T-helper 9 cell (primary cell): ENCODE data around the gene CCT6B.
"Not testable (repeated sequence)": the region's sequence is repeated elsewhere in the genome, so short reads cannot be mapped to it uniquely, and the experiment has no call there.

Experiments used
- DNase-seq: peaks from one replicate; pipeline ENCODE4 v3.0.0-alpha.2; 2020

The CCT6B gene

DNA sequence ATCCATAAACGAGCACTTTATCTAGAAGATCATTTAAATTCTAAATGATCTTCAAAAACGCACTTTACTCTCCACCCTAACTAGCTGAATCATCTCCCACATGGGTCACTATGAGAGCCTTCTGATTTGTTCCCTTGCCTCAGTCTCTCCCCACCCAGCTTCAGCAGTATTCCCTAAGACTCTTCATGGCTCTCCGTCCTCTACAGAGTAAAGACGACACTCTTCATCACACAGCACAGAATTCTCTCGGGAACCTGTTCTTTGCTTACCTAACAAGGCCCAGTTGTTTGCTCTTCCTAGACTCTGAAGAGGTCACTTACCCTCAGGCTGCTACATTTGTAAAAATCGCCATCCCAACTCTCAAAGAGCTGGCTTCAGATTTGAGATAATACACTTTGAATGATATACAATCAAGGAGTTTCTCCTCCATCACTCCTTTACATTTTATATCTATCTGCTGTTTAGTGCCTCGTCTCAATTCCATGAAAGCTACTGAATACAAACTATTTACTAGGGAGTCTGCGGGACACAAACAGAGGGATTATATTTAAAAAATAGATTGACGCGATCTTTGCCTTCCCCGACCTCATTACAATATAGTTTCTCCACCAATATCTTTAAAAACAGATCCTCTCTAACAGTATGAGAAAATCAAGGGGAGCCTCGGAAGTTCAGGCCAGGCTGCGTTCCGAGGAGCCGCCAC is 18.5 kb upstream of the CCT6B start:
- no peak for DNase-seq

DNA sequence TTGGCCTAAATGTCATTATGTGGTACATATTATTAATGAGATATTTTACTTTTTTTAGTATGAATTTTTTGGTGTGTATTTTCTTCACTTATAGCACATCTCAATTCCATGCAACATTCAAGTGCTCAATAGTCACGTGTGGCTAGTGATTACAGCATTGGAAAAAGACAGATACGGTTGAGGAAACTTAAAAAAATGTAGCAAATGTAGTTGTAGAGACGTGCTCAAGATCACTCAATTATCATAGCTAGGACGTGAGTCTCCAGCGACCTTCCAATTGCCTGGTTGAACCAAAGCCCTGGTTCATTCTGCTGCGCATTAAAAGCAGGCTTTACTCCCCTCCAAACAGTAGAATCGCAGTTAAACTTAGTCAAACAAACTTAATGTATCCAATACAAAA is 17.9 kb upstream of the CCT6B start:
- no peak for DNase-seq

DNA sequence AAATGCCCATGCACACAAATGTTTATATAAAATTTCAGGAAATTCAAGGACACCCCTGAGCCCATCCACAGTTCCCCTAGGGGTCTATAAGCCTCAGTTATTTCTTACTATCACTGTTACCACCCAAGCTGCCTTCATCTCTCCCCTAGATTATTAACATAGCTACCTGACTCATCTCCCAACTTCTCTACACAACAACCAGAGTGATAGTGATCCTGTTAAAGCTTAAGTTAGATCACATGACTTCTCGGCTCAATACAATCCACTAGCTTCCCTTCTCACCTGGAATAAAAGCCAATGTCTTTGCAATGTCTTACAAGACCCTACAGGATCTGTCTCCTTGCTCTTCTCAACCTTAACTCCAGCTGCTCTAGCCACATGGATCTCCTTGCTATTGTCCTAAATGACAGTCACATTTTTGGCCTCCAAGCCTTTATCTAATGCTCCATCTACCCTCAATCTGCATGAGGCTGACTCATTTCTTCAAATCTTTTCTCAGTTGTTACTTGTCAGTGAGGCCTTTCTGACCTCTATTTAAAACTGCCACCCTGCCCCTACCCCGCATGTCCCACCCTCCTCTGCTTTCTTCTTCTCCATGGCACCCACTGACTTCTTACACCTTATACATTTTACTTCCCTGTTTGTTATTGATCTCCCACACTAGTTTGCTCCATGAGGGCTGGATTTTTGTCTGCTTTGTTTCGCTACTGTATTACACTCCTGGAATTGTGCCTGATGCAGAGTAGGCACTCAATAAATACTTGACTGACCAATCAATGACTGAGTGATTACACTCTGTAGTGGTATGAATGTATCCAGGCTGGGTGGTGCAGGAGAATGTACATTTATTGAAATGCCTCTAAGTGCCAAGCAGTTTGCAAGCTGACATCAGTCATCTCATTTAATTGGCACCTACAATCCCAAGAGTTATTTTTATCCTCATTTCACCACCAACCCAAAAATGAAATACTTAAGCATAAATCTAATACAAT is 13.8 kb upstream of the CCT6B start:
- DNase-seq: no peak

DNA sequence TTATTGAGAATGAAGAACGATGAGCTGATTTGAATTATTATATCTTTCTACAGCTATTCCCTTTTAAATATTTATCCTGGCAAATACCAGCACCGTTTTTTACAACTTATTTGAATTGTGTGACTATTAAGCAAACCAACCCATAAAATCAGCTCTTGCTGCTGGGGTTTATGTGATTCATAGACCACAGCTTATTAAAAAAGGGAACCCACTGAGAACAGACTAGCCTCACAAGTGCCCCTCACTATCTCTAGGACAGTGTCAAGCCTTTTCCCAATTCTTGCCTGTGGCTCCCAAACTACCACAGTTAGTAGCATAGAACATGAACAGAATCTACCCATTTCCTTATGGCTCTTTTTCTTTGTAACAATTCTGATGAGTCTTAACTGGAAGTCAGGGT is 12.9 kb upstream of the CCT6B start:
- no peak for DNase-seq

DNA sequence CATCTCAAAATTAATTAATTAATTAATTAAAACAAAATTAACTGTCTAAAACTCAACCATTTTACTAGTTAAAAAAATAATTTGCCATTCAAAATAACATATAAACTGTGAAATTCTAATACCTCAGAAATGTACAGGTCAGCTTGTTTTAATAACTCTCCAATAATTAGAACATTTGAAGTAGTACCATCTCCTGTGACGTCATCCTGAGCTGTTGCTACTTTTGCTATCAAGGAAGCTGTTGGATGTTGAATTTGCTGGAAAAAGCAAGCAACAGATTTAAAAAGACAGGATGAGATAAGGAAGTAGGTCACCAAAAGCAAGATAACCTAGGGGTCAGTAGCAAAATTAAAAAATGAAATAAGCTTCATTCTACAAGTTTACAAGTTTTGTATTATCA is 2.8 kb downstream of the CCT6B start:
- DNase-seq: no peak

DNA sequence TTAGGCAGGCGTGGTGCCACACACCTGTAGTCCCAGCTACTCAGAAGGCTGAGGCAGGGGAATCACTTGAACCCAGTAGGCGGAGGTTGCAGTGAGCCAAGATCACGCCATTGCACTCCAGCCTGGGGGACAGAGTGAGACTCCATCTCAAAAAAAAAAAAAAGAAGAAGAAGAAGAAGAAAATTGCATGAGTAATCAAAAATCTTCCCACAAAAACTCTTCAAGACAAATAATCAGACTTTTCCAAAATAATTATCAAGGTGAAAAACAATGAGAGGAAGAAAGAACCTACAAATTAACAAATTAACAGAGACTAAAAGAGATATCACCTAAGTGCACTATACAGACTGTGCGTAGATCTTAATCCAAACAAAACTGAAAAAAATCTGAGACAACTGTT is 10.5 kb downstream of the CCT6B start:
- not testable (repeated sequence) for DNase-seq

DNA sequence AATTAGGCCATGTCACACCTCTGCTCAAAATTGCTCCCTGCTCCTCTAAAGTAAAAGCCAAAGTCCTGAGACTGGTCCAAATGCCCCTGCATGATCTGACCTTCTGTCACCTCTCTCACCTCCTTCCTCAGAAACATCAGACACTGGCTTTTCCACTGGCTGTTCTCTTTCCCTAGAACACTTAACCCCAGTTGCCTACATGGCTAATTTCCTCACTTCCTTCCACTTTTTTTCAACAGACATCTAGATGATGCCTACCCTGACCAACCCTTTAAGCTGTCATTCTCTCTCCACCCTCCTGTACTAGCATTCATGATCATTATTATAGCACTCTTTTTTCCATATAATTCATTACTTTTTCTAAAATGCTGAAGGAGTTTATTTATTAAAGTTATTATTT is 31.0 kb downstream of the CCT6B start:
- no peak for DNase-seq

DNA sequence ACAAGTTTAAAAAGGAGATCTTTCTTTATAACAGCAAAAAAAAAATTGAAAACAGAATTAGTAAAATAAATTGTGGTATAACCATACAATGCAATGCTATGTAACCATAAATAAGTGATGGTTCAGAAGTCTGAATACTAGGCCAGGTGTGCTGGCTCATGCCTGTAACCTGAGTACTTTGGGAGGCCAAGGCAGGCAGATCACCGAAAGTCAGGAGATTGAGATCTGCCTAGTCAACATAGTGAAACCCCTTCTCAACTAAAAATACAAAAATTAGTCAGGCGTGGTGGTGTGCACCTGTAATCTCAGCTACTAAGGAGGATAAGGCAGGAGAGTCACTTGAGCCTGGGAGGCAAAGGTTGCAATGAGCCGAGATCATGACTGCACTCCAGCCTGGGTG is 34.6 kb downstream of the CCT6B start:
- no peak for DNase-seq

DNA sequence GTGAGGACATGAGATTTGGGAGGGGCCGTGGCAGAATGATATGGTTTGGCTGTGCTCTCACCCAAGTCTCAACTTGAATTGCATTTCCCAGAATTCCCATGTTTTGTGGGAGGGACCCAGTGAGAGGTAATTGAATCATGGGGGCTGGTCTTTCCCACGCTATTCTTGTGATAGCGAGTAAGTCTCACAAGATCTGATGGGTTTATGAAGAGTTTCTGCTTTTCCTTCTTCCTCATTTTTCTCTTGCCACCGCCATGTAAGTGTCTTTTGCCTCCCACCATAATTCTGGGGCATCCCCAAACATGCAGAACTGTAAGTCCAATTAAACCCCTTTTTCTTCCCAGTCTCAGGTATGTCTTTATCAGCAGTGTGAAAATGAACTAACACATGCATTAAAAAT is 40.6 kb downstream of the CCT6B start:
- DNase-seq: no peak

DNA sequence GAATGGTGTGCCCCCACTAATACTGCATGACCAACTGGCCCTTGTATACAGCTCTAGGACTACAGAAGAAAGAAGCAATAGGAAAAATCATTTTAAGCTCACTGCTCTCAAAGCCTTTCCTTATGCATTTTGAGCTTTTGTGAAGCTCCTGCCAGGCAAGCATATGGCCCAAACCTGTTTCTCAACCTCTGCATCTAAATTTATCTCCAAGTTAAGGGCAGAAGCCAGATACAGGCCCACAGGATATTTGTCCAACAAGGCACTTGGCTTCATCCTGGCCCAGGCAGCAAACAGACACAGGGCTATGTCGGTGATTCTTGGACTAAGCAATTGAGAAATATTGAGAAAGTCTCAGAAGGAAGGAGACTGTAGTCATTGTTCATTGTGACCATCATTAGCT is 43.9 kb downstream of the CCT6B start:
- DNase-seq: no peak

DNA sequence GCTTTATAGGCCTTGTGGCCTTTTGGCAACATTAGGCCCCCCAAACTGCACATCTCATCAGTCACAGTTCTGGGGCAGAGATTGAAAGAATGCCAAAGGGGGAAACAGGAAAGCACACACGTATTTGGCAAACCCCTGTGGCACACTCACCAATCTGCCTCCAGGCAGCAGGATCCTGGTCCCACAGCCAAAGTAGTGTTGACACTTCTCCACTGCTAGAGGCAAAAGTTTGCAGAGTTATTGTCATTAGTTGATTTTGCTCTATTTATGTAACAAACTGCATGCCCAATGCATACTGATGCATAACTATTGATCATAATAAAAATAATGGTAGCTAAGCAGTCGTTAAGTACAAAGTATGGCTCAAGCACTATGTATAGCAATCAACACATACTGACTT is 45.1 kb downstream of the CCT6B start:
- DNase-seq: no peak

DNA sequence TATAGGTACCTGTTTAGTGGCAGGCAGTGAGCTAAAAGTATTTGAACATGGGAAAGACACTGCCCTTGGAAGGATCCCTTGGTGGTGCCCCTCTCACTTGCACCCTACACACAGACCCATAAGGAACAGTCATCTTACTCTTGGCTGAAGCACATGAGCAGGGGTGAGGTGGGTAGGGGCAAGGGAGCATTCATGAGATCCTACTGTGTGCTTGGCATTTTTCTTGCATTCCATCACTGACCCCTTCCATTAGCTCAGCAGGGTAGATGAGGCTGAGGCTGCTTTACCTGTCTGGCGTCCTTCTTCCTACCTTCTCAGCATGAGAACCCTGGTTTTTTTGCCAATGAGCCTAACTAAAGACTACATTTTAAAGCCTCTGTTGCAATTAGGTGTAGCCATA is 48.3 kb downstream of the CCT6B start:
- no peak for DNase-seq

DNA sequence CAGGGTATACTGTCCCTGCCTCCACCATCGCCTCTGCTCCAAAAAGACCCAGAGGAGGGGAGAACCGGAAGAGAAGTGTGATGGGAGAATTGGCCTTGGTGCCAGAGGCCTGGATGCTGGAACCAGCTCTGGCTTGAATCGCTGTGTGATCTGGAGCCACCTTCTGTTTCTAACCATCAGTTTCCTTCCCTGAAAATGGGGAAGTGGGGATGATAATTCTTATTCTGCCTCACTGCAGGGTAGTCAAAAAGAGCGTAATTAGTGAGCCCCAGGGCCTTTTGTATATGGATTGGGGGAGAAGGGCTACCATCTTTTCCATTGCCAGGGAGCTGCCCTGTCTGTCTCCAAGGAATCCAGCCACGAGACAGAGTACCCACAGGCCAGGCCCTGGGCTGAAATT is 52.2 kb downstream of the CCT6B start:
- DNase-seq: no peak

DNA sequence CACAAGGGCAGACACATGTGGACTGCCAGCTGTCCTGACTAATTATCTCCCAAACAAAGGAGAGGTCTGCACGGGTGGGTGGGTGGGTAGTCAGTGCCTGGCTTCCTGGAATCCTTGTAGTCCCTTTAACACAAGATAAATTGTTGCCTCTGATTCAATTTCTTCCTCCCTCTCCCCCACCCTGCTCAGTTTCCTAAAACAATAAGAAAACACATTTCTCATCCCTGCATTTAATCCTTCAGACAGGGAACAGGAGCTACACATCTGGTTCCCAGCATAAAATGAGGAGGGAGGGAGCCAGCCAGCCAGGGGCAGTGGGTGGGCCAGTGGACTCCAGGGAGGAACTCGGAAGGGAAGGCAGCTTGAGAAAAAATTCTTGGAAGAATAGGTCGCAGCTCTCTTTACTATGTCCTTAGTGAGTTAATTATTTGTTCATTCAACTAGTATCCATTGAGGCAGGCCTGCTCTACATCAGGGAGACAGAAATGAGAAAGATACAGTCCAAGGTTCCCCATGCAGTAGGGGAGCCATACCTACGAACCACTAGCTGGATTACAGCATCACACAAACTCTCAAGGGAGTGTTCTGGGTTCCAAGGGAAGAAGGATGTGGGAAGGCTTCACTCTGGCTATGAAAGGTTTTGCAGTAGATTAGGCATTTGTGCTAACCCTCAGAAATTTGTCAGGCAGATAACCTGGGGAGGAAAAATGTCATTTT is 58.3 kb downstream of the CCT6B start:
- DNase-seq: no peak

DNA sequence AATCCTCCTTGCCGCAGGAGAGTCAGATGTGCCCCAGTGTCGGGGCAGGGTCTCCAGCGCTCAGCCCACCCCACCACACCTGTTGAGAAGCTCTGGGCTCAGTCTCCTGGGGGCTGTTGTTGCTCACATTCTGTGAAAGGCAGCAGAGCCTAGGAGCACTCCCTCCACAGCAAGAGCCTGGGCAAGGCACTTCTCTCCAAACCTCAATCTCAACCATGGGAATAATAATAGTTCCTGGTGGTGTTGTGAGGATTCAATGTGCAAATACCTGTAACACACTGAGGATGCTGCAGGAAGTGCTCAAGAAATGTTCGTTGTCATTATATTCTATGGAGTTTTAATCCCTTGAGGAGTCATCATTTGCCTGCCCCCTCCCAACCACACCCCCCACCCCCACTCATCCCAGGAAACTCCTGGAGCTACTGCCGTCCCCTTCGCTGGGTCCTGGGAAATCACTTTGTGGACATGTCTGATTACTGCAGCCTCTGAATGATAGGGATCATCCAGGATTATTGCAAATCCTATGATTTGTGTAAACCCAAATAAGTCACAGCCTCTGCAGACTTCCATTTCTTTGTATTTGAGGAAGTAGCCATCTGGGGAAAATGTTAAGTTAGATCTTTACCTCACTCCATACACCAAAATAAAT is 61.5 kb downstream of the CCT6B start:
- DNase-seq: no peak

DNA sequence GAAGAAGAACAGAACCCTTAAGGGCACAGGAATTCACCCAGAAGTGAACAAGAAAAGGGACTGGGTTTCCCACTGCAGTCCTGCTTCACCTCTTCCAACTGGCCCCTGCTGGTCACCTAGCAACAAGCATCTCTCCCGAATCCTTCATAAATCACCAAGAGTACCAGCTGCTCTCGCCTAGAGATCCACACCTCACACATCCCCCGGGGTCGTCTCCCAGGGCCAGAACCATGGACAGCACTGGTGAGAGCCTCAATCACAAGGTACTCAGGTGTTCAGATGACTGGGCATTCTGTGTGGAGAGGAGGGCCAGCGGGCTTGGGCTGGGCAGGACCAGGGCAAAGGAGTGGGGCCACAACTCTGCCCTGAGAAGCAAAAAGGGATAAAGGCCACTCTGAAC is 65.9 kb downstream of the CCT6B start:
- DNase-seq: no peak

DNA sequence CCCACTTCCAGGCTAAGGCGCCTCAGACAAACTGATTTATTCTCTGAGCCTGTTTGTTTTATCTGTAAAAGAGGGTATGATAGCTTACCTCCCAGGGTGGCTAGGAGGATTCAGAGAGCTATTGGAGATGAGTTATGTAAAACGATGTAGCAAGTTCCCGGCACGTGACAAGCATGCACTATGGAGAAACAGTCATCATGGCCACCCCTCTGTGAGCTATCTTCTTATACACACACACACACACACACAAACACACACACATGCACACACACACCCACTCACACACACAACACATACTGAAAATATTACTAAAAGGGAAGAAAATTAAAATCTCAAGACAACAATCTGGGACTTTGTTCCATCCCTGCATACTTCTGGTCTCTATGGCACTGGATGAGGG is 66.3 kb downstream of the CCT6B start:
- DNase-seq: no peak

DNA sequence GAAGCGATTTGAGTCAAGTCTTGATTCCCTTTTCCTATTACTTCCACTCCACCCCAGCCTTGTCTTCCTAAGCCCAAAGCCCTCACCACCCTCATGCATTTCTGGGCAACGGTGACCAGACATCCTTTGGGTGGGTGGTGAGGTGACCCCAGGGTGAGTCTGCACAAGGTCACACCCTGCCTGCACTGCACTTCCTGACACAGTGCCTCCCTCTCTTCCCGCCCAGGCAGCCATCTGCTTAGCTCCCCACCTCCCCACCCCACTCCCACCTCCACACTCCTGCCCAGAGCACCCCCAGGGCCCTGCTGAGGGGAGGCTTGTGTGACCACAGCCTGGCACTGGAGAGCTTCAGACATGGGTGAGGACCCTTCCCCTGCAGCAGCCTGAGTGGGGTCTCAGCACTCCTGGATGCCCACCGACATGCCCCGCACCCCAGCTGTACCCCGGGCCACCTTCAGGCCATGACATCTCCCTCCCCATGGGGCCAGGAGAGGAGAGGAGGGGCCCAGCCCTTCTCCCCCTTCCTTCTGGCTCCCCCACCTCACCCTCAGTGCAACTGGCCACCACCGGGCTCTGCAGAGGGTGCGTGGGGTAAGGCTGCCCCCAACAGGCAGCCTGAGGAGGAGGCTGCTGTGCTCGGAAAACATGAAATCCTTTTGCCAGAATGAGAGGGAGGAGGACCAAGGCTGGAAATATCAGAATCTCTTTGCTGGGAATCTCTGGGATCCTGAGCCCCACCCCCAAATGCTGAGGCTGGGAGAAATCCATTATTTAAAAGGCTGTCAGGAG is 68.6 kb downstream of the CCT6B start:
- no peak for DNase-seq

DNA sequence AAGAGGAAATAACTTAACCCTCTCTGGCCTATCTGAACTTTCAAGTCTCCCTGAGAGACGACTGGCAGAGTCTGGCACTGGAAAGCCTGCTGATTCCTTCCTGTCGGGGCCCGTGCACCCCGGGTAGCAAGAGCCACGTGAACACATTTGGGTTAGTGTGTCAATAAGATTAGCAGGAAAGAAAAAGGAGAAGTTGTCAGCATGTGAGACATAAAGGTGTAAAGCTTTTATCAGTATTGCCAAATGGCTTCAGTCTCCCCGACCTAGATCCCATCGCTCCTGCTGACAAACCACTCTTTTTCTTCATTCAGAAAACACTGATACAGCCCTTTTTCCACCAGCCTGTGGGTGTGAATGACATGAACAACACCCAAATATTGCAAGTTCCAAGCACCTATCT is 74.4 kb downstream of the CCT6B start:
- no peak for DNase-seq

DNA sequence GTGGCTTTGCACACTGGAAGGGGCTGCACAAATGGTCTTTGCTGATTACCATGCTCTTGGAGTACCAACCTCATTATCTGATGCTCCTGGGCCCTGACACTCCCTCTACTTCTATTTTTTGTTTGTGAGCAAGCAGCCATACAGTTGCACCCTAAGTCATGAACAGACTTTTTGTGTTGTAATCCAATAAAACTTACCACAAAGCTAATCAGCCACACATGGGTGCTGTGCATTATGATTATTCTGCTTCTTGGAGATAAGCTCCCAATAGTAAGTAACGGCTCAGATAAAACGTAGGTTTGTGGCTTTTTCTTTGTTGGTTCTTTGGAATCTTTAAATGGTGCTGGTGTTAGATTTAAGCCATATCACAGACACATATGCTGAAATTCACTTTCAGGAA is 76.2 kb downstream of the CCT6B start:
- no peak for DNase-seq

DNA sequence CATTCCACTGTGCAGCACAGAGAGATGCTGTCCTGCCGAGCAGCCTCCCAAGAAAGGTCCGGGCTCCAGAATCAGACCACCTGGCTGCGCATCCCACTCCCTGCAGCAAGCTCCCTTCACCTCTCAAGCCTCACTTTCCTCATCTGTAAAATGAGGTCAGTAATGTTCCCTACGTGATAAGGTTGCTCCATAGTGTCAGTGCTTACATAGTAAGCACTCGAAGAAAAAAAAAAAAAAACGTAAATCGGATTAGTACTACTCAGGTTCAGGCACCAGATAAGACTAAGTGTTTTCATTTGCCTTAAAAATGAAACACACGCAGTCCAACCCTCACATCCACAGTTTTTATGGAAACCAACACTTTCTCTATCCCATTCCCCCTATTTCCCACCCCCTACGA is 76.7 kb downstream of the CCT6B start:
- DNase-seq: no peak
